22Rv1 (cell line): Measurements from ENCODE around the gene NDNF.

Experiments
- H3K27ac ChIP-seq: fragments of 450-650 bp; 2 replicates; pipeline ENCODE4 v1.5.1; 2017
- CTCF ChIP-seq: fragments of 450-650 bp; IDR thresholded peaks from 2 replicates; pipeline ENCODE4 v1.5.1; 2017; ENCODE audit warnings: mild to moderate bottlenecking
- ZFX ChIP-seq: fragments of 450-650 bp; IDR thresholded peaks from 2 replicates; pipeline ENCODE4 v1.6.1; 2017; ENCODE audit warnings: antibody characterized with exemption, borderline replicate concordance

Gene NDNF

GRCh38 chr4:121003863-121004262 is 68.5 kb downstream of the NDNF start:
- TF ChIP-seq ZFX (no peak), CTCF (no peak)
- H3K27ac ChIP-seq, result no peak overlapping the region

GRCh38 chr4:120995266-120996010 is 76.9 kb downstream of the NDNF start:
- no peak for TF ChIP-seq CTCF
- TF ChIP-seq ZFX, result no peak
- no peak overlapping the region for H3K27ac ChIP-seq

GRCh38 chr4:120994521-120994920 is 77.8 kb downstream of the NDNF start:
- TF ChIP-seq CTCF, result no peak
- no peak for TF ChIP-seq ZFX
- H3K27ac ChIP-seq, result no peak overlapping the region

GRCh38 chr4:120991885-120992284 is 80.5 kb downstream of the NDNF start:
- H3K27ac ChIP-seq, result no peak overlapping the region
- TF ChIP-seq CTCF, result no peak
- no peak for TF ChIP-seq ZFX

- no peak overlapping the region for H3K27ac ChIP-seq
- TF ChIP-seq CTCF (no peak), ZFX (no peak)
These were observed 82.1 kb downstream of the NDNF start for GRCh38 chr4:120990246-120990645.
